HG02588 (cell line): Measurements from ENCODE around the gene SUN1.
"Not testable (repeated sequence)": the region's sequence is repeated elsewhere in the genome, so short reads cannot be mapped to it uniquely, and the experiment has no call there.

Experiments
- ATAC-seq: cut with Tn5 transposase; IDR thresholded peaks from one replicate; pipeline ENCODE4 v1.9.1; 2021; ENCODE audit warnings: mild to moderate bottlenecking, moderate library complexity; ENCODE audit not compliant: unreplicated experiment

SUN1 gene, protein sequence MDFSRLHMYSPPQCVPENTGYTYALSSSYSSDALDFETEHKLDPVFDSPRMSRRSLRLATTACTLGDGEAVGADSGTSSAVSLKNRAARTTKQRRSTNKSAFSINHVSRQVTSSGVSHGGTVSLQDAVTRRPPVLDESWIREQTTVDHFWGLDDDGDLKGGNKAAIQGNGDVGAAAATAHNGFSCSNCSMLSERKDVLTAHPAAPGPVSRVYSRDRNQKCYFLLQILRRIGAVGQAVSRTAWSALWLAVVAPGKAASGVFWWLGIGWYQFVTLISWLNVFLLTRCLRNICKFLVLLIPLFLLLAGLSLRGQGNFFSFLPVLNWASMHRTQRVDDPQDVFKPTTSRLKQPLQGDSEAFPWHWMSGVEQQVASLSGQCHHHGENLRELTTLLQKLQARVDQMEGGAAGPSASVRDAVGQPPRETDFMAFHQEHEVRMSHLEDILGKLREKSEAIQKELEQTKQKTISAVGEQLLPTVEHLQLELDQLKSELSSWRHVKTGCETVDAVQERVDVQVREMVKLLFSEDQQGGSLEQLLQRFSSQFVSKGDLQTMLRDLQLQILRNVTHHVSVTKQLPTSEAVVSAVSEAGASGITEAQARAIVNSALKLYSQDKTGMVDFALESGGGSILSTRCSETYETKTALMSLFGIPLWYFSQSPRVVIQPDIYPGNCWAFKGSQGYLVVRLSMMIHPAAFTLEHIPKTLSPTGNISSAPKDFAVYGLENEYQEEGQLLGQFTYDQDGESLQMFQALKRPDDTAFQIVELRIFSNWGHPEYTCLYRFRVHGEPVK

DNA sequence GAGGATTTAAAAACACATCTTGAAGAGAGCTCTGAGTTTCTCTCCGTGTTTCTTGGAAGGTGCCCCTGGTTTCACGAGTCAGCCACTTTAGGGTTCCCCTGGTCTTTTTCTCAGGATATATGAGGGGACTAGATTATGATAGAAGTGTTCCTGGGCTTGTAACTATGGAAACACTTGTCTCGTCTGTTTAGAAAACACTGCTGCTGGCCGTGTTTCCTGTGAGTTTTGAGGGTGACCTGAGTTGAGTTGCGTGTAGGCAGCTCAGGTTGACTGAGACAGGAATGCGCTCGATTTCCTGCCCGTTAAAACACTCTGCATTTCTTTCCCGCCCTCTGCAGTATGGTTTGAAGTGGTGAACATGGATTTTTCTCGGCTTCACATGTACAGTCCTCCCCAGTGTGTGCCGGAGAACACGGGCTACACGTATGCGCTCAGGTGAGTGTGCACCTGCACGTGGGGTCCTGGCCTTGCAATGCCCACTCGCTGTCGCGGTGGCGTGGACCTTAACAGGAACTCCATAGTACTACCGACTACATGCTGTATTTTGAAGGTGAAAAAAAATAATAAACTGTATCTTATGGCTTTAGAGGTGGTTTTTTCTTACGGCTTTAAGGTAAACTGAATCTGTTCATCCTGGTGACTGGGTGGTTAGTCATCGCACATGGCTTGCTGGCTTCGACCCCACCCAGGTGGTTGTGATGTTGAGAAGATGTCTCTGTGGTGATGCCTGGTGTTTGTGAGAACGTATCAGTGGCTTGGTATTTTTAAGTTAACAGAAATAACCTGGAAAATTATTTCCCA is at the start of gene SUN1:
Gene SUN1 (plus strand): TSS at position 310 of the 801 bp plus-strand sequence. CDS start 49 bp downstream, at position 359.
- peak; percentile 20 for ATAC-seq

DNA sequence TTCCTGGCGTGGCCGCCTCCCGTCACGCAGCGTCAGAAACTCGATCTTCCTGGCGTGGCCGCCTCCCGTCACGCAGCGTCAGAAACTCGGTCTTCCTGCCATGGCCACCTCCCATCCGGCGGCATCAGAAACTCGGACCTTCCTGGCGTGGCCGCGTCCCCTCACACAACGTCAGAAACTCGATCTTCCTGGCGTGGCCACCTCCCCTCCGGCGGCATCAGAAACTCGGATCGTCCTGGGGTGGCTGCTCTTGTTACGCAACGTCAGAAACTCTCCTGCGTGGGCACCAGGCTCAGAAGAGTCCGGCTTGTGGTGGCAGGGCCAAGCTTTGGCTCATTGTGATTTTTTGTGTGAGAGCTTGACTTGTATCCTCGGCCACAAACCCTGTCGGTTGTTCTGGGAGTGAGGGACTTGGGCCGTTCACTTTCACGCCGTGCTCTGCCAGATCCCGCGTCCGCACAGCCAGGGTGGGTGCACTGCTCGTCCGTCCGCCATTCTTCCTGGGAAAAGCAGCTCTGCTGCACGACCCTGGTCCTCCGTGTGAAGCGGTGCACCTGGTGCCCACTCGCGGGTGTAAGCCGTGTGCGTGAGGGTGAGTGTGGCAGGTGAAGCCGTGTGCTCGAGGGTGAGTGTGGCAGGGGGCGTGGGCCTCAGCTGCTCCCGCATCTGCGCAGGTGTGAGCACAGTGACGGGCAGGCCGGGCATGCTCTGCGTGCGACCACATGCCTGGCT is 49.4 kb upstream of the SUN1 start:
- no peak for ATAC-seq

DNA sequence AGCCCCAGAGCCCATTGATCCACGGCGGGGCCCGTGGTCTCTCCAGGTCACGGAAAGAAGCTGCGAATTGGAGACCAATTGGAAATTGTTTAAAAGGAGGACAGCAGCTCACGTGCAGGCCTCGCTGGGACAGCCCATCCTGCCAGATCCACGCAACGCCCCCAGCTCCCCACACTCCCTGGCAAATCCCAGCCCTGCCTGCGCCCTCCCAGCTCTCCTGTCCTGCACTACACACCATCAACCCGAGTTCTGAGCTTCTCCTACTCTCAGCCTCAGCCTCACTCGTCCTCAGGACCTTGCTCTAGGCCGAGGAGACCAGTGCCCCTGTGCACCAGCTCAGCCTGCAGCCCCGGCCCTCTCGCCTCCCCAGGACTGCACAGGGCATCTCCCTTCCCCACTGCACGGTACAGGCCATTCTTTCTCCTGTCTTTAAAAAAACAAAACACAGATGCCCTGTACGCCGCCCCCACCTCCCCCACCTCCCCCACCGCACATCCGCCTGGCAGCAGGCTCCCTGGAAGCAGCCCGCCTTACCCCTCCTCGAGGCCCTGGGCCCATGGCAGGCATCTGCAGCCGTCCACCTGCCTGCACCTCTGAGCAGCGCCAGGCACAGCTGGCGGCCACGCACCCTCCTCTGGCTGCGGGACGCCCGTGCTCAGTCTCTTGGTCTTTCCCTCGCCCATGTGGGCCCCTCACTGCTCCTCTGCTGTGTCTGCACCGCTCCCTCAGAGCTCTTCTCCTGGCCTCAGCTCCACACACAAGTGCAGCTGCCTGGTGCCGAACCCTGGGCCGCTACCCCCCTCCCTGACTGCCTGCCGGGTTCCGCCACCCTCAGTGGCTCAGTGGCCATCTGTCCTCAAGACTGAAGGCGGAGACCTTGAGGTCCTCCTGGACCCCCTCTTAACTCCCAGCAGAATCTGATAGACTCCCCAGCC is 48.5 kb upstream of the SUN1 start:
- no peak for ATAC-seq

DNA sequence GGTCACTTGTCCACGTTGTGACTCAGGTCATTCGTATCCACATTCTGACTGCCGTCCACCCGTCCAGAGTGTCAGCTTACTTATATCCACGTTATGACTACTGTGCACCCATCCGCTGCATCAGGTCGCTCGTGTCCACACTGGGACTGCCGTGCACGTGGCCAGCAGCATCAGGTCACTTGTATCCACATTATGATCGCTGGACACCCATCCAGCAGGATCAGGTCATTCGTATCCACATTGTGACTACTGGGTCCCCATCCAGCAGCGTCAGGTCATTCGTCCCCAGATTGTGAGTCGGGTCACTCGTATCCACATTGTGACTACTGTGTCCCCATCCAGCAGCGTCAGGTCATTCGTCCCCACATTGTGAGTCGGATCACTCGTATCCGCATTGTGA is 47.3 kb upstream of the SUN1 start:
- ATAC-seq = no peak

DNA sequence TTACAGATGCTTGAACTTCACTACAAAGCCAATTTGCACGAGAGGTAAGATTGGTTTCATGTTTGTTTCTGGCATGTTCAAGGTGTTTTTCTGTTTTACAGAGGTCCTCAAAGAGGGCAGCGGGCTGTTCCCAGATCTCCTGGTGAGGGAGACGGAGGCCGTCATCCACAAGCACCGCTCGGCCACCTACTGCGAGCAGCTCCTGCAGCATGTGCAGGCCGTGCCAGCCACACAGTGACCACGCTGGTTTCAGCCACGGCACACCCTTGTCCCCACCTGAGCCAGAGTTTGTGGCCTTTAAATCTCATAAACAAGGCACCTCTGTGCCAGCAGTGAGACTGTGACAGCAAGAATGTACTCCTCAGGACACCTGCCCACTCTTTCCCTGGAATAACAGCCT is 46.9 kb upstream of the SUN1 start:
- ATAC-seq = no peak

DNA sequence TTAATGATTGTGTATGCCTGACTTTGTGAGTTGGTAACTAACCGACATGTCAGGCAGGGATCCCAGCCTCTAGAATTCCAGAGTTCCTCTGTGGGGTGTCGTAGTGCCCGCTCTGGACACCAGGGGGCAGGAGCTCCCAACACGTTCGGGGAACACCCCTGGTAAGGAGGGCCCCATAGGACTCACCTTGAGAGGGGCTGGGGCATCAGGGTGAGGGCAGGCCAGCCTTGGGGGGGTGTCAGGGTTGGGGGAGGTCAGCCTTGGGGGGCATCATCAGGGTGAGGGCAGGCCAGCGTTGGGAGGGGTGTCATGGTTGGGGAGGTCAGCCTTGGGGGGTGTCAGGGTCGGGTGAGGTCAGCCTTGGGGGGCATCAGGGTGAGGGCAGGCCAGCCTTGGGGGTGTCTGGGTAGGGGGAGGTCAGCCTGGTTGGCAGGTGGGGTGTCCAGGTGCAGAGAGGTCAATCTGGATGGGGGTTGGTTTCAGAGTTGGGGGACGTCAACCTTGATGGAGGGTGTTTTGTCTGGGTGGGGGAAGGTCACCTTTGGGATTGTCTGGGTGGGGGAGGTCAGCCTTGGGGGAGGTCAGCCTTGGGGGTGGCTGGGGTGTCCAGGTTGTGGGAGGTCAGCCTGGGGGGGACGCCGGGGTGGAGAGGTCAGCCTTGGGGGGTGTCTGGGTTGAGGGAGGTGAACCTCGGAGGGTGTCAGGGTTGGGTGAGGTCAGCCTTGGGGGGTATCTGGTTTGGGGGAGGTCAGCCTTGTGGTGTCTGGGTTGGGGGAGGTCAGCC is 45.6 kb upstream of the SUN1 start:
- ATAC-seq = no peak

DNA sequence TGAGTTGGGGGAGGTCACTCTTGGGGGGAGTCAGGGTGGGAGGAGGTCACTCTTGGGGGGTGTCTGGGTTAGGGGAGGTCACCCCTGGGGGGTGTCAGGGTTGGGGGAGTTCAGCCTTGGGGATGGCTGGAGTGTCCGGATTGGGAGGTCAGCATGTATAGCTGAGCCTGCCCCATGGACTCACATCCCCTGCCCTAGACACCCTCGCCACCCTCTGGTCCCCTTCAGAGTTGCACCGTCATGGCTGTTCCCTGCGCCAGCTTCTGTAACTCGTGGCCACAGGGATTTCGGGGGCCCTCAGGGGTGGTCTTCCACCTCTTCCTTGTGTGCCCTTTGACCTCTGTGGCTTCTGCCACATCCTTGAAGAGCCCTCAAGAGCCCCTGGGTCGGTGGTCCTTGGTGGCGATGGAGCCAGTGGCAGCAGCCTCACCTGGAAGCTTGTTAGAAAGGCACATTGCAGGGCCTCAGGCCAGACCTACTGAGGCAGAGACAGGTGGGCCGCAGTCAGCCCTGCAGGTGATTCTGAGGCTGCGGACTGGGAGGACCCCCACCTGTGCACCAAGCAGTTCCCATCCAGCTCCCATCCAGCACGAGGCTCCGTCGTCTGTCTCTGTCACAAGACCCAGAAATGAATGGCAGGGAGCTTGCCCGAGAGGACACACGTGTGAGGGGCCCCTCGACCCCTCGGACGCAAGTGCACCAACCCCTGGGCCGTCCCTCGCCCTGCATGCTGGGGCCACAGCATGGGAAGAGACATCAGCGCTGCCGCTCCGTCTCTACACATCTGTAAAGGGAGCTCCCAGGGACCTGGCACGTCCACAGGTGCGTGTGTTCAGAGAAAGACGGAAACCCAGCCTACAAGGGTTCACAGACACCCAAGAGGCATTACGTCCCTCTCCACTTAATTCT is 44.7 kb upstream of the SUN1 start:
- ATAC-seq = no peak

DNA sequence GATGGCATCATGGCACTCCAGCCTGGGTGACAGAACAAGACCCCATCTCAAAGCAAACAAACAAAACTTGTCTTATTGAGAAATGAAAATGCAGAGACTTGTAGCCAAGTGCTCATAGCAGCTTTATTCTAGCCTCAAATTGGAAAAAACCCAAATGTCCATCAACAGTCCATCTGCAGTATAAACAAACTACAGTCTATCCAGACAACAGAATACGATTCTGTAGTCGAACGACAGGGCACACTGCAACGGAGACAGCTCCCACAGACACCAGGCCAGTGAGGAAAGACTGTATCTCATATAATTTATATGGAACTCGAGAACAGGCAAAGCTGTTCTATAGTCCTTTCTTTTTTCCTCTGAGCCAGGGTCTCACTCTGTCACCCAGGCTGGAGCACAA is 40.8 kb upstream of the SUN1 start:
- no peak for ATAC-seq

DNA sequence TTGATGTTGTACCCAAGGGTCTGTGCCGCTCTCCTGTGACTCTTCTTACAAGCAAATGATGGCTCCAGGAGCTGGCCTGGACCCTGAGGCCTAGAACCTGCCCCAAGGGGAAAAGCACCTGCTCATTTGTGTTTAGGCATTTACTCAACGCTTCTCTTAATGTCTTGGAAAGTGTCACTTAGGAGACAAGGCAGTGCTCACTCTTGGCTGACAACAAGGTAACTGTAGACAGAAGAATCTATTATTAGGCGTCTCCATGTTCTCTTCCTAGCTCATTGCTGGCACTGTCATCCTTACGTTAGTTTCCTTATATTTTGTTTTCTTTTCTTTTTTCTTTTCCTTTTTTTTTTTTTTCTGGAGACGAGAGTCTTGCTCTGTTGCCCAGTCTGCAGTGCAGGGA is 38.1 kb upstream of the SUN1 start:
- no peak for ATAC-seq

DNA sequence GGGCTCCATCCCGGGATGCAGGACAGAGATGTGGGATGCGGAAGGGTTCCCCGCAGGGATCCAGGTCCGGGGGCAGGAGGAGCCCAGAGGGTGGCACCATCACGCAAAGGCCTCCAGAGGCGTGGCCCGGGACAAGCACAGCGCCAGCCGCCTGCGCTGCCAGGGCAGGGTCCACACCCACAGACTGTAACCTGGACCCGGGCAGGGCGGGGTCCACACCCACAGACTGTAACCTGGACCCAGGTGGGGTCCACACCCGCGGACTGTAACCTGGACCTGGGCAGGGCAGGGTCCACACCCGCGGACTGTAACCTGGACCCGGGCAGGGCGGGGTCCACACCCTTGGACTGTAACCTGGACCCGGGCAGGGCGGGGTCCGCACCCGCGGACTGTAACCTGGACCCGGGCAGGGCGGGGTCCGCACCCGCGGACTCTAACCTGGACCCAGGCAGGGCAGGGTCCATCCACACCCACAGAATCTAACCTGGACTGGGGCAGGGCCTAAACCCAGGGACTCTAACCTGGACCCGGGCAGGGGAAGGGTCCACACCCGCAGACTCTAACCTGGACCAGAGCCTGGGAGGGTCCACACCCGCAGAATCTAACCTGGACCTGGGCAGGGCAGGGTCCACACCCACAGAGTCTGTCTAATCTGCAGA is 37.5 kb upstream of the SUN1 start:
- ATAC-seq = no peak

DNA sequence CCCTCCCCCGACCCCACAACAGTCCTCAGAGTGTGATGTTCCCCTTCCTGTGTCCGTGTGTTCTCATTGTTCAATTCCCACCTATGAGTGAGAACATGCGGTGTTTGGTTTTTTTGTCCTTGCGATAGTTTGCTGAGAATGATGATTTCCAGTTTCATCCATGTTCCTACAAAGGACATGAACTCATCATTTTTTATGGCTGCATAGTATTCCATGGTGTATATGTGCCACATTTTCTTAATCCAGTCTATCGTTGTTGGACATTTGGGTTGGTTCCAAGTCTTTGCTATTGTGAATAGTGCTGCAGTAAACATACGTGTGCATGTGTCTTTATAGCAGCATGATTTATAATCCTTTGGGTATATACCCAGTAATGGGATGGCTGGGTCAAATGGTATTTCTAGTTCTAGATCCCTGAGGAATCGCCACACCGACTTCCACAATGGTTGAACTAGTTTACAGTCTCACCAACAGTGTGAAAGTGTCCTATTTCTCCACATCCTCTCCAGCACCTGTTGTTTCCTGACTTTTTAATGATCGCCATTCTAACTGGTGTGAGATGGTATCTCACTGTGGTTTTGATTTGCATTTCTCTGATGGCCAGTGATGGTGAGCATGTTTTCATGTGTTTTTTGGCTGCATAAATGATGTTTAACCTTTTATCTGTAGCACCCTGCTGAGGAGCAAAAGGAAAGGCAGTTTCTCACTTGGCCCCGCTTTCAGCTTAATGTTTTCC is 35.7 kb upstream of the SUN1 start:
- not testable (repeated sequence) for ATAC-seq

DNA sequence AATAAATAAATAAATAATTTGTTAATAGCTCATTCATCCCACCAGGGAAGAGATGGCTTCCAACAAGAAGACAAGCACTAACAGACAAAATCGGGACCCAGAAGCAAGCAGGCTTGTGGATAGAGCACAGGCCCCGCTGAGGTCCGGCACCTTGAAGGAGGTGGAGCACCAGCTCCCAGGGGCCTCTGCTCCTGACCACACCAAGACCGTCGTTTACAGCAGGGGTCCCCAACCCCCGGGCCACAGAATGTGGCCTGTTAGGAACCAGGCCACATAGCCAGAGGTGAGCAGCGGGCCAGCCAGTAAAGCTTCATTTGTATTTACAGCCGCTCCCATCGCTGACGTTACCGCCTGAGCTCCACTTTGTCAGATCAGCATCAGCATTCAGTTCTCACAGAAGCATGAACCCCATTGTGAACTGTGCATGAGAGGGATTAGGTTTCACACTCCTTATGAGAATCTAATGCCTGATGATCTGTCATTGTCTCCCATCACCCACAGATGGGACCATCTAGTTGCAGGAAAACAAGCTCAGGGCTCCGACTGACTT is 33.3 kb upstream of the SUN1 start:
- no peak for ATAC-seq

DNA sequence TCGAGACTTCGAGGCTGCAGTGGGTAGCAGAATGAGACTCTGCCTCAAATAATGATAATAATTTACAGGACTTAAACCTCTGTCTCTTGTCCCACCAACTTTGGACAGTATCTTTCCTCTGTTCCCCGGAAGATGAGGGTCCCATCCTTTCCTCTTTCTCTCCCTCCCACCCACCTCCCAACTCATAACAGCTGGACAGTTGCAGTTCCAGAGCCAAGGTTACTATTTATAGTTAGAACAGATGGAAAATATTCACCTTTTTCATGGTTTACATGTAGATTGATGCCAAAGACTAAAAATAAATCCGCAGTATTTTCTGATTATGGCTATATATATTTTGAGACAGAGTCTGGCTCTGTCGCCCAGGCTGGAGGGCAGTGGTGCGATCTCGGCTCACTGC is 31.6 kb upstream of the SUN1 start:
- no peak for ATAC-seq

DNA sequence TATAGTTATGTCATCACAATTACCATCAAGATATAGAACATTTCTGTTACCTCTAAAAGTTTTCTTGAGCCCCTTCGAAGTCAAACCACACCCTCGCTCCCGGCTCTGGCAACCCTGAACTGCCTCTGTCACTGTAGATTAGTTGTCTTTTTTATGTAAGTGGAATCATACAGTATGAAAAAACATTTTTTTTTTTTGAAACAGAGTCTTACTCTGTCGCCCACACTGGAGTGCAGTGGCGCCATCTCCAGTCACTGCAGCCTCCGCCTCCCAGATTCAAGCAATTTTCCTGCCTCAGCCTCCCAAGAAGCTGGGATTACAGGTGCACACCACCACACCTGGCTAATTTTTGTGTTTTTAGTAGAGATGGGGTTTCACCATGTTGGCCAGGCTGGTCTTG is 30.9 kb upstream of the SUN1 start:
- ATAC-seq = not testable (repeated sequence)

DNA sequence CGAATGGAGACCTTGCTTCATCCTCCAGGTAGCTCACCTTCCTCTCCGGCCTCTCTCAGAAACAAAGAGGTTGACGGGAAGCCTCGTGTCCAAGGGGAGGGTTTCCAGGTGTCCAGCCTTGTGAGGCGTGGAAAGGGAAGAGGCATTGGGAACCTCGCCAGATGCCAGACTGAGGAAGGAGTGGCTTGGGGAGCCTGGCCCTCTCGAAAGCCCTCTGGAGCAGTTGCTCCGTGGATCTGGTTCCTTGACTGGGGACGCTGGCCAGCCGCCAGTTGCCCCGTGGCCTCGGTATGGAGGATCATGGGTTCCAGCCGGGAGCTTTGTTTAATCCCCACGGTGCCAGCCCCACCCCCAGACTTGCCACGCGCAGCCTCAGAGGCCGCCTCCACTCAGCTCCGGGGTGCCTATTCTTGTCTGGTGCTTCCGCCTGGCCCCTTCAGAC is 30.3 kb upstream of the SUN1 start:
- ATAC-seq = no peak

DNA sequence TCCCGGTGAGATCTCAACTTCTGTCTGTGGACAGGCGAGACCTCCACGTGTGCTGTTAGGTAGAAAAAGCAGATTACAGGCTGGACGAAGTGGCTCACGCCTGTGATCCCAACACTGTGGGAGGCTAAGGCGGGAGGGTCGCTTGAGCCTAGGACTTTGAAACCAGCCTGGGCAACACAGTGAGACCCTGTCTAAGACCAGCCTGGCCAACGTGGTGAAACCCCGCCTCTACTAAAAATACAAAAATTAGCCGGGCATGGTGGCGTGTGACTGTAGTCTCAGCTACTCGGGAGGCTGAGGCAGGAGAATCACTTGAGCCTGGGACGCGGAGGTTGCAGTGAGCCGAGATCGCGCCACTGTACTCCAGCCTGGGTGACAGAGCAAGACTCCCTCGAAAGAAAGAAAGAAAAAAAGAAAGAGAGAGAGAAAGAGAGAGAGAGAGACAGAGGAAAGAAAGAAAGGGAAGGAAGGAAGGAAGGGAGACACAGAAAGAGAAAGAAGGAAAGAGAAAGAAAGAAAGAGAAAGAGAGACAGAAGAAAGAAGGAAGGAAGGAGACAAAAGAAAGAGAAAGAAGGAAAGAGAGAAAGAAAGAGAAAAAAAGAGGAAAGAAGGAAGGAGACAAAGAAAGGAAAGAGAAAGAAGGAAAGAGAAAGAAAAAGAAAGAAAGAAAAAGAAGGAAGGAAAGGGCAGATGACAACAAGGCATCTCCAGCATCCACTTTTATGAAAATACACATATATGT is 29.6 kb upstream of the SUN1 start:
- no peak for ATAC-seq
